ENCODE results near the gene AMH. TPM values are rescaled to one million over a fixed set of nuclear protein-coding genes. Genes with fewer than 3 reads are reported as not detected.

Gene AMH
- total RNA-seq, 1 donor from 2014 or later = 0.52 TPM

- no peak overlapping the region for H3K4me3 ChIP-seq (ENCODE audit: low read length in 3 of 3)
- peaks cover 46 to 62% (median 55%) of the 10 kb centered on the region in 3 donors for H3K36me3 ChIP-seq (ENCODE audit: control insufficient read depth in 3 of 3, insufficient read depth in 3 of 3, low read length in 3 of 3)
These were observed 29.4 kb upstream of the AMH start for GRCh38 chr19:2219726-2220125.

GRCh38 chr19:2221250-2221831 lies 27.8 kb upstream of the AMH start:
- Histone ChIP-seq H3K36me3 (ENCODE audit: control insufficient read depth in 3 of 3, insufficient read depth in 3 of 3, low read length in 3 of 3) (peaks cover 50 to 67% (median 60%) of the 10 kb centered on the region in 3 donors), H3K27me3 (ENCODE audit: control insufficient read depth in 3 of 3, insufficient read depth in 3 of 3, low read length in 3 of 3) (no peaks in the 10 kb centered on the region), H3K4me1 (ENCODE audit: control insufficient read depth in 3 of 3, insufficient read depth in 3 of 3, low read length in 3 of 3) (no peaks in the 10 kb centered on the region), H3K9ac (ENCODE audit: low read depth in 1 of 3, low read length in 3 of 3) (no peak overlapping the region), H3K27ac (ENCODE audit: low read depth, low read length) (no peak overlapping the region), H3K4me3 (ENCODE audit: low read length in 3 of 3) (no peak overlapping the region), H3K9me3 (ENCODE audit: control insufficient read depth in 3 of 3, low read length in 3 of 3) (no peaks in the 10 kb centered on the region)

More at GRCh38 chr19:2219726-2220125, 29.4 kb upstream of the AMH start:
- H3K9me3 ChIP-seq (ENCODE audit: control insufficient read depth in 3 of 3, low read length in 3 of 3) = no peaks in the 10 kb centered on the region
- no peaks in the 10 kb centered on the region for H3K4me1 ChIP-seq (ENCODE audit: control insufficient read depth in 3 of 3, insufficient read depth in 3 of 3, low read length in 3 of 3)
- no peak overlapping the region for H3K27ac ChIP-seq (ENCODE audit: low read depth, low read length)
- no peaks in the 10 kb centered on the region for H3K27me3 ChIP-seq (ENCODE audit: control insufficient read depth in 3 of 3, insufficient read depth in 3 of 3, low read length in 3 of 3)
- H3K9ac ChIP-seq (ENCODE audit: low read depth in 1 of 3, low read length in 3 of 3) = no peak overlapping the region

GRCh38 chr19:2221918-2222317 lies 27.2 kb upstream of the AMH start:
- Histone ChIP-seq H3K27me3 (ENCODE audit: control insufficient read depth in 3 of 3, insufficient read depth in 3 of 3, low read length in 3 of 3) (no peaks in the 10 kb centered on the region), H3K9ac (ENCODE audit: low read depth in 1 of 3, low read length in 3 of 3) (no peak overlapping the region), H3K4me1 (ENCODE audit: control insufficient read depth in 3 of 3, insufficient read depth in 3 of 3, low read length in 3 of 3) (no peaks in the 10 kb centered on the region), H3K9me3 (ENCODE audit: control insufficient read depth in 3 of 3, low read length in 3 of 3) (no peaks in the 10 kb centered on the region), H3K27ac (ENCODE audit: low read depth, low read length) (no peak overlapping the region), H3K4me3 (ENCODE audit: low read length in 3 of 3) (no peak overlapping the region), H3K36me3 (ENCODE audit: control insufficient read depth in 3 of 3, insufficient read depth in 3 of 3, low read length in 3 of 3) (peaks cover 45 to 66% (median 59%) of the 10 kb centered on the region in 3 donors)

GRCh38 chr19:2223391-2223790 lies 25.7 kb upstream of the AMH start:
- no peaks in the 10 kb centered on the region for H3K27me3 ChIP-seq (ENCODE audit: control insufficient read depth in 3 of 3, insufficient read depth in 3 of 3, low read length in 3 of 3)
- no peak overlapping the region for H3K9ac ChIP-seq (ENCODE audit: low read depth in 1 of 3, low read length in 3 of 3)
- no peak overlapping the region for H3K4me3 ChIP-seq (ENCODE audit: low read length in 3 of 3)
- no peaks in the 10 kb centered on the region for H3K9me3 ChIP-seq (ENCODE audit: control insufficient read depth in 3 of 3, low read length in 3 of 3)
- H3K27ac ChIP-seq (ENCODE audit: low read depth, low read length) = no peak overlapping the region
- peaks cover 2 to 3% (median 2%) of the 10 kb centered on the region in 3 donors for H3K4me1 ChIP-seq (ENCODE audit: control insufficient read depth in 3 of 3, insufficient read depth in 3 of 3, low read length in 3 of 3)
- peaks cover 33 to 59% (median 55%) of the 10 kb centered on the region in 3 donors for H3K36me3 ChIP-seq (ENCODE audit: control insufficient read depth in 3 of 3, insufficient read depth in 3 of 3, low read length in 3 of 3)

- no peak overlapping the region for H3K4me3 ChIP-seq (ENCODE audit: low read length in 3 of 3)
- H3K36me3 ChIP-seq (ENCODE audit: control insufficient read depth in 3 of 3, insufficient read depth in 3 of 3, low read length in 3 of 3) = peaks cover 34 to 59% (median 55%) of the 10 kb centered on the region in 3 donors
- no peak overlapping the region for H3K27ac ChIP-seq (ENCODE audit: low read depth, low read length)
- H3K27me3 ChIP-seq (ENCODE audit: control insufficient read depth in 3 of 3, insufficient read depth in 3 of 3, low read length in 3 of 3) = no peaks in the 10 kb centered on the region
- H3K4me1 ChIP-seq (ENCODE audit: control insufficient read depth in 3 of 3, insufficient read depth in 3 of 3, low read length in 3 of 3) = peaks cover 7 to 8% (median 8%) of the 10 kb centered on the region in 3 donors
- no peaks in the 10 kb centered on the region for H3K9me3 ChIP-seq (ENCODE audit: control insufficient read depth in 3 of 3, low read length in 3 of 3)
- no peak overlapping the region for H3K9ac ChIP-seq (ENCODE audit: low read depth in 1 of 3, low read length in 3 of 3)
These were observed 25.2 kb upstream of the AMH start for GRCh38 chr19:2223959-2224358.

- Histone ChIP-seq H3K9ac (ENCODE audit: low read depth in 1 of 3, low read length in 3 of 3) (no peak overlapping the region), H3K4me3 (ENCODE audit: low read length in 3 of 3) (no peak overlapping the region), H3K9me3 (ENCODE audit: control insufficient read depth in 3 of 3, low read length in 3 of 3) (no peaks in the 10 kb centered on the region), H3K27me3 (ENCODE audit: control insufficient read depth in 3 of 3, insufficient read depth in 3 of 3, low read length in 3 of 3) (no peaks in the 10 kb centered on the region), H3K4me1 (ENCODE audit: control insufficient read depth in 3 of 3, insufficient read depth in 3 of 3, low read length in 3 of 3) (peaks cover 8 to 14% (median 12%) of the 10 kb centered on the region in 3 donors), H3K36me3 (ENCODE audit: control insufficient read depth in 3 of 3, insufficient read depth in 3 of 3, low read length in 3 of 3) (peaks cover 38 to 58% (median 49%) of the 10 kb centered on the region in 3 donors), H3K27ac (ENCODE audit: low read depth, low read length) (no peak overlapping the region)
These were observed 24.3 kb upstream of the AMH start for GRCh38 chr19:2224754-2225349.

- H3K9ac ChIP-seq (ENCODE audit: low read depth in 1 of 3, low read length in 3 of 3) = no peak overlapping the region
- H3K9me3 ChIP-seq (ENCODE audit: control insufficient read depth in 3 of 3, low read length in 3 of 3) = no peaks in the 10 kb centered on the region
- H3K27me3 ChIP-seq (ENCODE audit: control insufficient read depth in 3 of 3, insufficient read depth in 3 of 3, low read length in 3 of 3) = no peaks in the 10 kb centered on the region
- peaks cover 11 to 19% (median 15%) of the 10 kb centered on the region in 3 donors for H3K4me1 ChIP-seq (ENCODE audit: control insufficient read depth in 3 of 3, insufficient read depth in 3 of 3, low read length in 3 of 3)
- no peak overlapping the region for H3K27ac ChIP-seq (ENCODE audit: low read depth, low read length)
- H3K4me3 ChIP-seq (ENCODE audit: low read length in 3 of 3) = no peak overlapping the region
- H3K36me3 ChIP-seq (ENCODE audit: control insufficient read depth in 3 of 3, insufficient read depth in 3 of 3, low read length in 3 of 3) = peaks cover 34 to 56% (median 48%) of the 10 kb centered on the region in 3 donors
These were observed 23.6 kb upstream of the AMH start for GRCh38 chr19:2225415-2226050.

GRCh38 chr19:2226051-2226839 lies 22.9 kb upstream of the AMH start:
- peaks cover 18 to 26% (median 22%) of the 10 kb centered on the region in 3 donors for H3K4me1 ChIP-seq (ENCODE audit: control insufficient read depth in 3 of 3, insufficient read depth in 3 of 3, low read length in 3 of 3)
- no peaks in the 10 kb centered on the region for H3K9me3 ChIP-seq (ENCODE audit: control insufficient read depth in 3 of 3, low read length in 3 of 3)
- no peaks in the 10 kb centered on the region for H3K27me3 ChIP-seq (ENCODE audit: control insufficient read depth in 3 of 3, insufficient read depth in 3 of 3, low read length in 3 of 3)
- no peak overlapping the region for H3K9ac ChIP-seq (ENCODE audit: low read depth in 1 of 3, low read length in 3 of 3)
- peaks cover 32 to 58% (median 44%) of the 10 kb centered on the region in 3 donors for H3K36me3 ChIP-seq (ENCODE audit: control insufficient read depth in 3 of 3, insufficient read depth in 3 of 3, low read length in 3 of 3)
- H3K27ac ChIP-seq (ENCODE audit: low read depth, low read length) = no peak overlapping the region
- no peak overlapping the region for H3K4me3 ChIP-seq (ENCODE audit: low read length in 3 of 3)

- H3K4me1 ChIP-seq (ENCODE audit: control insufficient read depth in 3 of 3, insufficient read depth in 3 of 3, low read length in 3 of 3) = peaks cover 24 to 32% (median 28%) of the 10 kb centered on the region in 3 donors
- peaks cover 32 to 54% (median 41%) of the 10 kb centered on the region in 3 donors for H3K36me3 ChIP-seq (ENCODE audit: control insufficient read depth in 3 of 3, insufficient read depth in 3 of 3, low read length in 3 of 3)
- H3K27me3 ChIP-seq (ENCODE audit: control insufficient read depth in 3 of 3, insufficient read depth in 3 of 3, low read length in 3 of 3) = no peaks in the 10 kb centered on the region
- no peak overlapping the region for H3K9ac ChIP-seq (ENCODE audit: low read depth in 1 of 3, low read length in 3 of 3)
- no peak overlapping the region for H3K27ac ChIP-seq (ENCODE audit: low read depth, low read length)
- no peak overlapping the region for H3K4me3 ChIP-seq (ENCODE audit: low read length in 3 of 3)
- H3K9me3 ChIP-seq (ENCODE audit: control insufficient read depth in 3 of 3, low read length in 3 of 3) = no peaks in the 10 kb centered on the region
These were observed 22.2 kb upstream of the AMH start for GRCh38 chr19:2226840-2227360.
